ES-I3 (cell line): Measurements from ENCODE around the gene ADAD2.

Experiments
- H3K36me3 ChIP-seq: 2 replicates; pipeline ENCODE4 v1.6.1; 2013; ENCODE audit warnings: mild to moderate bottlenecking, low read length, control low read depth, moderate library complexity; ENCODE audit not compliant: insufficient read depth
- H3K4me1 ChIP-seq: 2 replicates; pipeline ENCODE4 v1.6.1; 2013; ENCODE audit warnings: mild to moderate bottlenecking, control low read depth, low read length; ENCODE audit not compliant: insufficient read depth
- H3K9ac ChIP-seq: 2 replicates; pipeline ENCODE4 v1.6.1; 2013; ENCODE audit warnings: low read depth, mild to moderate bottlenecking, low read length, moderate library complexity
- H3K9me3 ChIP-seq: 2 replicates; pipeline ENCODE4 v1.6.1; 2013; ENCODE audit warnings: mild to moderate bottlenecking, low read length, moderate library complexity; ENCODE audit not compliant: control insufficient read depth, insufficient read depth

The ADAD2 gene

GRCh38 chr16:84165746-84166145, 25.2 kb upstream of the ADAD2 start:
- Histone ChIP-seq H3K9me3 (no peaks in the 10 kb centered on the region), H3K4me1 (no peaks in the 10 kb centered on the region; the same call in 1 of the 2 replicates), H3K36me3 (no peaks in the 10 kb centered on the region), H3K9ac (no peak overlapping the region)

- Histone ChIP-seq H3K9me3 (no peaks in the 10 kb centered on the region), H3K9ac (no peak overlapping the region), H3K36me3 (no peaks in the 10 kb centered on the region), H3K4me1 (no peaks in the 10 kb centered on the region; the same call in 1 of the 2 replicates)
These were observed 23.9 kb upstream of the ADAD2 start for GRCh38 chr16:84166796-84167695.

- Histone ChIP-seq H3K9ac (no peak overlapping the region), H3K4me1 (no peaks in the 10 kb centered on the region; the same call in 1 of the 2 replicates), H3K9me3 (no peaks in the 10 kb centered on the region), H3K36me3 (no peaks in the 10 kb centered on the region)
These were observed 21.1 kb upstream of the ADAD2 start for GRCh38 chr16:84169765-84170310.

GRCh38 chr16:84174396-84174795, 16.6 kb upstream of the ADAD2 start:
- peaks cover 5% of the 10 kb centered on the region; the same call in 1 of the 2 replicates for H3K36me3 ChIP-seq
- H3K9ac ChIP-seq: no peak overlapping the region
- peaks cover 8% of the 10 kb centered on the region; the same call in 1 of the 2 replicates for H3K4me1 ChIP-seq
- H3K9me3 ChIP-seq: no peaks in the 10 kb centered on the region

GRCh38 chr16:84175350-84176081, 15.4 kb upstream of the ADAD2 start:
- Histone ChIP-seq H3K36me3 (peaks cover 5% of the 10 kb centered on the region; the same call in 1 of the 2 replicates), H3K9me3 (no peaks in the 10 kb centered on the region), H3K9ac (no peak overlapping the region)

GRCh38 chr16:84176192-84177053, 14.5 kb upstream of the ADAD2 start:
- peaks cover 8% of the 10 kb centered on the region; the same call in 1 of the 2 replicates for H3K4me1 ChIP-seq
- peaks cover 5% of the 10 kb centered on the region; the same call in 1 of the 2 replicates for H3K36me3 ChIP-seq
- no peaks in the 10 kb centered on the region for H3K9me3 ChIP-seq
- no peak overlapping the region for H3K9ac ChIP-seq

More at GRCh38 chr16:84175350-84176081, 15.4 kb upstream of the ADAD2 start:
- H3K4me1 ChIP-seq: peaks cover 8% of the 10 kb centered on the region; the same call in 1 of the 2 replicates

- Histone ChIP-seq H3K36me3 (peaks cover 9% of the 10 kb centered on the region; the same call in 1 of the 2 replicates), H3K9me3 (no peaks in the 10 kb centered on the region), H3K9ac (no peak overlapping the region), H3K4me1 (peaks cover 8% of the 10 kb centered on the region; the same call in 1 of the 2 replicates)
These were observed 13.2 kb upstream of the ADAD2 start for GRCh38 chr16:84177741-84178073.

GRCh38 chr16:84178146-84178765, 12.7 kb upstream of the ADAD2 start:
- Histone ChIP-seq H3K4me1 (peaks cover 8% of the 10 kb centered on the region; the same call in 1 of the 2 replicates), H3K9ac (no peak overlapping the region), H3K36me3 (peaks cover 12% of the 10 kb centered on the region; the same call in 1 of the 2 replicates), H3K9me3 (no peaks in the 10 kb centered on the region)

GRCh38 chr16:84178892-84179611, 11.9 kb upstream of the ADAD2 start:
- Histone ChIP-seq H3K36me3 (peaks cover 12% of the 10 kb centered on the region; the same call in 1 of the 2 replicates), H3K9me3 (no peaks in the 10 kb centered on the region), H3K9ac (no peak overlapping the region), H3K4me1 (peaks cover 8% of the 10 kb centered on the region; the same call in 1 of the 2 replicates)

- H3K9me3 ChIP-seq: no peaks in the 10 kb centered on the region
- peaks cover 8% of the 10 kb centered on the region; the same call in 1 of the 2 replicates for H3K4me1 ChIP-seq
- no peak overlapping the region for H3K9ac ChIP-seq
- H3K36me3 ChIP-seq: peaks cover 12% of the 10 kb centered on the region; the same call in 1 of the 2 replicates
These were observed 11.2 kb upstream of the ADAD2 start for GRCh38 chr16:84179612-84180320.

GRCh38 chr16:84180519-84181140, 10.3 kb upstream of the ADAD2 start:
- H3K4me1 ChIP-seq: peaks cover 8% of the 10 kb centered on the region; the same call in 1 of the 2 replicates
- H3K9me3 ChIP-seq: no peaks in the 10 kb centered on the region
- H3K9ac ChIP-seq: no peak overlapping the region
- peaks cover 12% of the 10 kb centered on the region; the same call in 1 of the 2 replicates for H3K36me3 ChIP-seq
